ENCODE measurements around the gene PCYT1A.
"Not testable (repeated sequence)": the region's sequence is repeated elsewhere in the genome, so short reads cannot be mapped to it uniquely, and the experiment has no call there.

- TF ChIP-seq POLR2A (IDR thresholded peaks at IDR 0.05); CTCF (IDR thresholded peaks at IDR 0.05 in 4 of 5, conservative IDR thresholded peaks at IDR 0.05 in 1 of 5): not testable (repeated sequence)
Measured at GRCh38 chr3:196302960-196303359, 15.4 kb upstream of the PCYT1A start.
